ENCODE data around the gene GSDMA. TPM values are rescaled to one million over a fixed set of nuclear protein-coding genes. Genes with fewer than 3 reads are reported as not detected.
A peak's percentile ranks its signal among the peaks of the same experiment; 100 is the strongest.
"Not testable (repeated sequence)": the region's sequence is repeated elsewhere in the genome, so short reads cannot be mapped to it uniquely, and the experiment has no call there.

Gene GSDMA
- total RNA-seq, 4 donors from 2014 or later, result 0.18 to 0.35 (median 0.26) TPM; not detected in 1

GRCh38 chr17:39996800-39997199 is 34.0 kb downstream of the GSDMA start:
- Histone ChIP-seq H3K36me3 (no peaks in the 10 kb centered on the region), H3K4me3 (no peak overlapping the region), H3K27me3 (no peaks in the 10 kb centered on the region), H3K4me1 (no peaks in the 10 kb centered on the region), H3K27ac (peak overlapping the region in 1 of 2 donors; percentile 33), H3K9me3 (no peaks in the 10 kb centered on the region)
- TF ChIP-seq, protein P1, sequence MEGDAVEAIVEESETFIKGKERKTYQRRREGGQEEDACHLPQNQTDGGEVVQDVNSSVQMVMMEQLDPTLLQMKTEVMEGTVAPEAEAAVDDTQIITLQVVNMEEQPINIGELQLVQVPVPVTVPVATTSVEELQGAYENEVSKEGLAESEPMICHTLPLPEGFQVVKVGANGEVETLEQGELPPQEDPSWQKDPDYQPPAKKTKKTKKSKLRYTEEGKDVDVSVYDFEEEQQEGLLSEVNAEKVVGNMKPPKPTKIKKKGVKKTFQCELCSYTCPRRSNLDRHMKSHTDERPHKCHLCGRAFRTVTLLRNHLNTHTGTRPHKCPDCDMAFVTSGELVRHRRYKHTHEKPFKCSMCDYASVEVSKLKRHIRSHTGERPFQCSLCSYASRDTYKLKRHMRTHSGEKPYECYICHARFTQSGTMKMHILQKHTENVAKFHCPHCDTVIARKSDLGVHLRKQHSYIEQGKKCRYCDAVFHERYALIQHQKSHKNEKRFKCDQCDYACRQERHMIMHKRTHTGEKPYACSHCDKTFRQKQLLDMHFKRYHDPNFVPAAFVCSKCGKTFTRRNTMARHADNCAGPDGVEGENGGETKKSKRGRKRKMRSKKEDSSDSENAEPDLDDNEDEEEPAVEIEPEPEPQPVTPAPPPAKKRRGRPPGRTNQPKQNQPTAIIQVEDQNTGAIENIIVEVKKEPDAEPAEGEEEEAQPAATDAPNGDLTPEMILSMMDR (IDR thresholded peaks at IDR 0.05), result no peak
- no peak for TF ChIP-seq POLR2A (IDR thresholded peaks at IDR 0.05)
- intact Hi-C loops (cut with DNase I; ENCODE audit: low total_unique reads), result no loop called here
- peak in 1 of 2 donors; percentile 65 for DNase-seq

- Histone ChIP-seq H3K27ac (no peak overlapping the region), H3K27me3 (no peaks in the 10 kb centered on the region), H3K9me3 (no peaks in the 10 kb centered on the region), H3K36me3 (no peaks in the 10 kb centered on the region), H3K4me3 (no peak overlapping the region), H3K4me1 (no peaks in the 10 kb centered on the region)
- intact Hi-C loops (cut with DNase I; ENCODE audit: low total_unique reads), result no loop called here
- TF ChIP-seq POLR2A (IDR thresholded peaks at IDR 0.05), result no peak
- TF ChIP-seq, protein P1 (IDR thresholded peaks at IDR 0.05), result no peak
- DNase-seq, result no peak
Observed at GRCh38 chr17:39997543-39997942, 34.7 kb downstream of the GSDMA start.

GRCh38 chr17:39999067-39999466 is 36.3 kb downstream of the GSDMA start:
- no peaks in the 10 kb centered on the region for H3K36me3 ChIP-seq
- no peaks in the 10 kb centered on the region for H3K4me1 ChIP-seq
- intact Hi-C loops (cut with DNase I; ENCODE audit: low total_unique reads), result no loop called here
- H3K9me3 ChIP-seq, result no peaks in the 10 kb centered on the region
- DNase-seq, result no peak
- no peak overlapping the region for H3K4me3 ChIP-seq
- no peaks in the 10 kb centered on the region for H3K27me3 ChIP-seq
- no peak for TF ChIP-seq POLR2A (IDR thresholded peaks at IDR 0.05)
- TF ChIP-seq, protein P1 (IDR thresholded peaks at IDR 0.05), result no peak
- no peak overlapping the region for H3K27ac ChIP-seq

DNA sequence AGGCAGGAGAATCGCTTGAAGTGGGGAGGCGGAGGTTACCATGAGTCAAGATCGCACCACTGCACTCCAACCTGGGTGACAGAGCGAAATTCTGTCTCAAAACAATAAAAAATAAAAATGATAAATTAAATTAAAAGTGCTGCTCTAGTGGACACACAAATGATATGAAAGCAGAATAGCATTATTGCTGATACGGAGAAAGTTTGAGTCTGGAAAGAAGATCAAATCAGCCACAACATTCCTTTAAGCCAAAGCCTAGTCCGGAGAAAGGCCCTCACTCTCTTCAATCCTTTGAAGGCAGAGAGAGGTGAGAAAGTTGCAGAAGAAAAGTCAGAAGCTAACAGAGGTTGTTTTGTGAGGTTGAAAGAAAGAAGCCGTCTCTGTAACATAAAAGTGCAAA is 37.4 kb downstream of the GSDMA start:
- Histone ChIP-seq H3K27ac (no peak overlapping the region), H3K4me3 (no peak overlapping the region), H3K36me3 (no peaks in the 10 kb centered on the region), H3K9me3 (no peaks in the 10 kb centered on the region), H3K4me1 (no peaks in the 10 kb centered on the region), H3K27me3 (no peaks in the 10 kb centered on the region)
- DNase-seq, result no peak
- TF ChIP-seq POLR2A (IDR thresholded peaks at IDR 0.05), result no peak
- TF ChIP-seq, protein P1 (IDR thresholded peaks at IDR 0.05), result no peak
- intact Hi-C loops (cut with DNase I; ENCODE audit: low total_unique reads), result no loop called here

DNA sequence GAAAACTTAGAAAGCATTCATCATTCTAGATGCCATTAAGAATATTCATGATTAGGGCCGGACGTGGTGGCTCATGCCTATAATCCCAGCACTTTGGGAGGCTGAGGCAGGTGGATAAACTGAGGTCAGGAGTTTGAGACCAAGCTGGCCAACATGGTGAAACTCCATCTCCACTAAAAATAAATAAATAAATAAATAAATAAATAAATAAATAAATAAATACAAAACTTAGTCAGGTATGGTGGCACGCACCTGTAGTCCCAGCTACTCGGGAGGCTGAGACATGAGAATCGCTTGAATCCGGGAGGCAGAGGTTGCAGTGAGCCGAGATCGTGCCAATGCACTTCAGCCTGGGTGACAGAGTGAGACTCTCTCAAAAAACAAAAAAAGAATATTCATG is 38.5 kb downstream of the GSDMA start:
- H3K4me3 ChIP-seq; H3K4me1 ChIP-seq; DNase-seq; H3K9me3 ChIP-seq; intact Hi-C loops (cut with DNase I; ENCODE audit: low total_unique reads); H3K27me3 ChIP-seq; H3K27ac ChIP-seq; H3K36me3 ChIP-seq: not testable (repeated sequence)

DNA sequence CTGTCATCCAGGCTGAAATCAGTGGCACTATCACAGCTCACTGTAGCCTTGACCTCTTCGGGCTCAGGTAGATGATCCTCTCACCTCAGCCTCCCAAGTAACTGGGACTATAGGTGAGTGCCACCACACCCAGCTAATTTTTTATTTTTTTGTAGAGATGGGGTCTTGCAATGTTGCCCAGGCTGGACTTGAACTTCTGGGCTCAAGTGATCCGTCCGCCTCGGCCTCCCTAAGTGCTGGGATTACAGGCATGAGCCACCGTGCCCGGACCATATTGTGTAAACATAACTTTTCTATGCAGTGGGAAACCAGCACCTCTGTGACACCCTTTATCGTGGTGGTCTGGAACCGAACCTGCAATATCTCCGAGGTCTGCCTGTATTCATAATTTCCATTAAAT is 41.3 kb downstream of the GSDMA start:
- Histone ChIP-seq H3K4me1 (no peaks in the 10 kb centered on the region), H3K4me3 (no peak overlapping the region), H3K36me3 (no peaks in the 10 kb centered on the region), H3K27ac (no peak overlapping the region), H3K9me3 (no peaks in the 10 kb centered on the region), H3K27me3 (no peaks in the 10 kb centered on the region)
- no peak for DNase-seq
- intact Hi-C loops (cut with DNase I; ENCODE audit: low total_unique reads), result no loop called here
- TF ChIP-seq POLR2A (IDR thresholded peaks at IDR 0.05), result no peak
- TF ChIP-seq, protein P1 (IDR thresholded peaks at IDR 0.05), result no peak

Measured in uterus (tissue), 4 donors.